ENCODE data around the gene NBPF14. TPM values are rescaled to one million over a fixed set of nuclear protein-coding genes. Genes with fewer than 3 reads are reported as not detected.

NBPF14 gene
- total RNA-seq, 1 experiment from 2014 or later = 12.9 TPM

GRCh38 chr1:148522561-148523204 lies 73.1 kb downstream of the NBPF14 start (continued):
- TF ChIP-seq E2F5 (CRISPR knock-in tag; IDR thresholded peaks at IDR 0.05) = peak; percentile 75; the same call in 1 of the 2 replicates
- peak; percentile 93 for TF ChIP-seq NFE2L1 (CRISPR knock-in tag; IDR thresholded peaks at IDR 0.05)
- TF ChIP-seq NFATC4 (CRISPR knock-in tag; IDR thresholded peaks at IDR 0.05) = peak; percentile 99
- TF ChIP-seq CREM (CRISPR knock-in tag; IDR thresholded peaks at IDR 0.05) = peak; percentile 80
- 0 out of 2 replicates have a peak, but pooled peaks have one; percentile 15 for TF ChIP-seq GABPB1 (CRISPR knock-in tag; IDR thresholded peaks at IDR 0.05)
- TF ChIP-seq KAT7 (CRISPR knock-in tag; IDR thresholded peaks at IDR 0.05; ENCODE audit: borderline replicate concordance) = 0 out of 2 replicates have a peak, but pooled peaks have one; percentile 77
- TF ChIP-seq RELA (CRISPR knock-in tag; IDR thresholded peaks at IDR 0.05; ENCODE audit: borderline replicate concordance) = peak; percentile 75; the same call in 1 of the 2 replicates
- peak; percentile 91 for TF ChIP-seq ESRRA (CRISPR knock-in tag; IDR thresholded peaks at IDR 0.05; ENCODE audit: borderline replicate concordance)
- peak; percentile 46; the same call in 1 of the 2 replicates for TF ChIP-seq FOXP1 (CRISPR knock-in tag; IDR thresholded peaks at IDR 0.05; ENCODE audit: borderline replicate concordance)
- peak; percentile 94; the same call in 1 of the 2 replicates for TF ChIP-seq ELF4 (CRISPR knock-in tag; IDR thresholded peaks at IDR 0.05; ENCODE audit: low read depth)
- TF ChIP-seq PRRX2 (CRISPR knock-in tag; IDR thresholded peaks at IDR 0.05) = peak; percentile 99
- TF ChIP-seq STAT6 (CRISPR knock-in tag; conservative IDR thresholded peaks at IDR 0.05; ENCODE audit: low read depth) = peak; percentile 93; the same call in 1 of the 2 replicates
- TF ChIP-seq PREB (CRISPR knock-in tag; IDR thresholded peaks at IDR 0.05; ENCODE audit: borderline replicate concordance) = peak; percentile 91; the same call in 1 of the 2 replicates
- TF ChIP-seq HMGA2 (CRISPR knock-in tag; IDR thresholded peaks at IDR 0.05) = peak; percentile 55
- TF ChIP-seq EMX1 (CRISPR knock-in tag; IDR thresholded peaks at IDR 0.05) = peak; percentile 99
- peak; percentile 99 for TF ChIP-seq TEAD1 (CRISPR knock-in tag; IDR thresholded peaks at IDR 0.05)
- TF ChIP-seq SP1 (CRISPR knock-in tag; conservative IDR thresholded peaks at IDR 0.05) = peak; percentile 82
- TF ChIP-seq CREB1 (CRISPR knock-in tag; IDR thresholded peaks at IDR 0.05) = peak; percentile 97
- peak; percentile 75; the same call in 1 of the 2 replicates for TF ChIP-seq NR1H2 (CRISPR knock-in tag; IDR thresholded peaks at IDR 0.05)
- TF ChIP-seq AR (CRISPR knock-in tag; IDR thresholded peaks at IDR 0.05) = peak; percentile 100
- TF ChIP-seq NR3C1 (CRISPR knock-in tag; conservative IDR thresholded peaks at IDR 0.05; ENCODE audit: low read depth) = peak; percentile 86; the same call in 1 of the 2 replicates
- peak; percentile 100 for TF ChIP-seq OVOL2 (CRISPR knock-in tag; IDR thresholded peaks at IDR 0.05; ENCODE audit: borderline replicate concordance)
- peak; percentile 100 for TF ChIP-seq ZNF532 (CRISPR knock-in tag; IDR thresholded peaks at IDR 0.05; ENCODE audit: borderline replicate concordance)
- peak; percentile 95 for TF ChIP-seq IRF1 (CRISPR knock-in tag; IDR thresholded peaks at IDR 0.05)
- TF ChIP-seq ZNF219 (CRISPR knock-in tag; IDR thresholded peaks at IDR 0.05; ENCODE audit: borderline replicate concordance) = peak; percentile 95
